Amygdala (tissue), 56 donors: ENCODE results near the gene LONP1.

Experiments used
- DNase-seq, 56 donors: peaks; one replicate each; lab custom pipeline; 2025; lab: John Stamatoyannopoulos, UW

LONP1 gene

DNA sequence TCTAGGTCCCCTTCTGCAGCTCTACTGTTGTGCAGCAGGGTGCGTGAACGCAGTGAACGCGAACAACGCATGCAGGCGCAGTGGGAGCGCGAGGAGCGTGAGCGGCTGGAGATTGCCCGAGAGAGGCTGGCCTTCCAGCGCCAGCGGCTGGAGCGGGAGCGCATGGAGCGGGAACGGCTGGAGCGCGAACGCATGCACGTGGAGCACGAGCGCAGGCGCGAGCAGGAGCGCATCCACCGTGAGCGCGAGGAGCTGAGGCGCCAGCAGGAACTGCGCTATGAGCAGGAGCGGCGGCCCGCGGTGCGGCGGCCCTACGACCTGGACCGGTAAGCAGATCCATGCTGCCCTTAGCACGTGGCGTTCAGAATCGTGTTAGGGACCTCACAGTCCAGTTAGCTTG lies 58.5 kb downstream of the LONP1 start:
- DNase-seq = no peak

DNA sequence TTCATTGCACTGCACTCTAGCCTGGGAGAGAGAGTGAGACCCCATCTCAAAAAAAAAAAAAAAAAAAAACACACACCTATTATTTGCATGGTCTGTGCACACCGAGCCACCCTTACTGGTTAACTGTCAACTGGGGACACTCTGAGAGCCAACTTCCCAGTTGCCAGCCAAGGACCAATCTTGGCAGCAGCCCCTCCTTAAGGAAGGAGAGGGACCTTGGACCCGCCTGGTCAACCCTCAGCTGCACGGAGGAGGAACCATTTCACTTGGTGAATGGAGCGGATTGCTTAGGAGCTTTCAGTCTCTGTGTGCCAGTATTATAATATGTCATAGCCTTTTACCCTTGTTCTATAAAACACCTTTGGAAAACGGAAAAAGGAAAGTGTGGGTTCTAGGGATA lies 64.5 kb downstream of the LONP1 start:
- DNase-seq = no peak

DNA sequence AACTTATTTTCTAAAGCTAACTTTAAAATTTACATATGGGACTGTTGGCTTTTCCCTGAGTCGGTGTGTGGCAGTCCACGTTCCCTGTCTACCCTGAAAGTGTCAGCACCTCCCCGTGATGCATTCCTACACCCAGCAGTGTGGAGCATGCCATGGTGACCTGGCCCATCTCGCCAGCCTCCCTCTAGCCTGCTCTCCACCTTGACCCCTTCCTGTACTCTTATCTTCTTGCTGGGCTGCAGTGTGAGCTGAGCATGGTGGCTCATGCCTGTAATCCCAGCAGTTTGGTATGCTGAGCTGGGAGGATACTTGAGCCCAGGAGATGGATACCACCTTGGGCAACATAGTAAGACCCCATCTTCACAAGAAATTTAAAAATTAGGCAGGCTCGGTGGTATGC lies 65.0 kb downstream of the LONP1 start:
- no peak for DNase-seq

DNA sequence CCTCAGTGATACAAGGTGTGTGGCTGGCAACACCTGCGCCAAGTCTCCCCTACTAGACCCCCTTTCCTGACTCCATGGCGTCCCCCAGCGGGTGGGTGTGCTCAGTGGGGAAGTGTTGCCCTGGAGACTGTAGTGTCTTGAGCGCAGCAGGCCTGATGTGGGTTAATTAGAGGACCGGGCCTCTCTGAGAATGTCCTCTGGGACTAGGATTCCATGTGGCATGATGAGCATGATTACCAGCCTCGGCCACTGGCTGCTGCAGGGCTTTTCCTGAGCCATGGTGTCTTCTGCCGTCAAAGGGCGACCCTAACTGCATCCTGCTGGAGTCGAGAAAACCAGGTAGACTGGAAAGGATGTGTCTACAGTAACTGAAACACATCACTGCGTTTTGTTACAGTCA lies 67.7 kb downstream of the LONP1 start:
- DNase-seq = no peak

DNA sequence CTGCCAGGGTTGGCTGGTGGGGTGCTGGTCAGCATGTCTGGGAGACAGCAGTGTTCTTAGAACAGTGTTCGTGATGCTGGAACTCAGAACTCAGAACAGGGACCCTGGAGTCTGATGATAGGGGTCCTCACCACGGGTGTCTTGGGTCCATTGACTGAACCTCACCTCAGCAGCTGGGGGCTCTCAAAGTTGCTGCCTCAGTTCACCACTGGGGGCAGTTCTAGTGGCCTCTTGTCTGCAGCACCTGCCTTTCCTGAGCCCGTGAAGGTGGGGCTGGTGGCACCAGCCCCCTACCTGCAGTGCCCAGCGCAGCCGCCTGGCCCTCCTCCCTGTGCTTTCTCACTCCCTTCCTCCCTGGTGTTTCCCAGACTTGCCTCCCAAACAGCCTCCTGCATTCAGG lies 68.6 kb downstream of the LONP1 start:
- no peak for DNase-seq

DNA sequence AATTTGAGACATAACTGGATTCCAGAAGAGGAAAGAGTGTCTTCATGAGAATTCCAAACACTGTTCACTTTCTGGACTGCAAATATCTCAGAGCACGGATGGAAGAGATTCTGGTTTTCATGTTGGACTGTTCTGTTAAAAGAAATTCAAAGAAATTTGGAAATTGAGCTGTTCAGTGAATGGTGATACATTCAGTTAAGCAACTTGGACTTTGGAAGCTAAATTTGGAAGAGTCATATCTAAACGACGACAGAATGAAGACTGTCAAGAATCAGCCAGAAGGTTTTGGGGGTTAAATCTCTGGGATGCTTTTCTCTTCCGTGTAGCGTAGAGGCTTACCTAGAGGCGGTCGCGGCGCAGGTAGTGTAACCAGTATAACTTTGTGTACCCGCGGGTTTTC lies 71.5 kb downstream of the LONP1 start:
- DNase-seq = no peak

GRCh38 chr19:5646703-5647102 lies 73.2 kb downstream of the LONP1 start:
- DNase-seq = no peak

GRCh38 chr19:5645409-5645808 lies 74.5 kb downstream of the LONP1 start:
- DNase-seq = no peak

DNA sequence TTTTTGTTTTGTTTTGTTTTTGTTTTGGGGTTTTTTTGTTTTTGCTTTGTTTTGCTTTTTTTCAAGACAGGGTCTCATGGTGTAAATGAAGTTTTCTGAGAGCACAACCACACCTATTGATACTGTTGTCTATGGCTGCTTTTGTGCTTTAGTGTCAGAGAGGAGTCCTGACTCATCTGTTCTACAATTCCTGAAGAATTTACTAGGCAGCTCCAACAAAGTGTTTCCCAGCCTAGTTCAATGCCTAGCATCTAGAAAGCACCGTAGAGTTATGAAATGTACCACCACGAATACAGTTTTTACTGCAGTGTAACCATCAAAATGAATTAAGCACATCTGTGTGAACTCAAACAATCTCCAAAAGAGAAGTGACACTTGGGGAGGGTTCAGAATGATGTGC lies 75.9 kb downstream of the LONP1 start:
- no peak for DNase-seq

- no peak for DNase-seq
Observed at GRCh38 chr19:5643060-5643459, 76.9 kb downstream of the LONP1 start.

DNA sequence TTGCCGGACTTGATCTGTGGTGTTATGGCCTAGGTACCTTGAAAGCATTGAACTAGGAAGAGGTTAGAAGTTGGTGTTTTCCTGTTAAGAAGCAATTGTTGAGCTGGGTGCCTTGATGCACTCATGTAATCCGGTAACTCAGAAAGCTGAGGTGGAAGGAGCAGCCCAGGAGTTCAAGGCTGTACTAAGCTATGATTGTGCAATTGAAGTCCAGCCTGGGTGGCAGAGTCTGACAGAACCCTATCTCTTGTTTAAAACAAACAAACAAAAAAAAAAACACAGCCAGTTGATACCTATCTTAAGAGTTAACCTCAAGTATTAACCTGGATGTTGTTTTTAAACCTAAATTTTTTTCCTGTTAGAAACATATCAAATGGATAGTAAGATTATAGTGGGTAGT lies 77.7 kb downstream of the LONP1 start:
- no peak for DNase-seq
